Astrocyte (in vitro differentiated cells and primary cell): ENCODE data around the gene SBF1. TPM values are rescaled to one million over a fixed set of nuclear protein-coding genes. Genes with fewer than 3 reads are reported as not detected.

ENCODE experiments used
- DNase-seq: peaks from one replicate; pipeline ENCODE4 v3.0.0-alpha.2; 2010; ENCODE audit warnings: low read depth
- FAIRE-seq: peaks from 2 replicates; lab custom pipeline; 2011; peaks lifted over from hg19 to GRCh38; lab: Jason Lieb, UNC
- H2AFZ ChIP-seq: 2 replicates; pipeline ENCODE4 v1.6.0; 2012; ENCODE audit warnings: low read depth, low read length, inconsistent platforms
- H3K27ac ChIP-seq: 2 replicates; pipeline ENCODE4 v1.5.1; 2011; ENCODE audit warnings: low read depth, low read length, inconsistent platforms
- H3K27me3 ChIP-seq: 2 replicates; pipeline ENCODE4 v1.6.0; 2011; ENCODE audit warnings: low read length, inconsistent platforms; ENCODE audit not compliant: insufficient read depth
- H3K36me3 ChIP-seq: 2 replicates; pipeline ENCODE4 v1.5.1; 2011; ENCODE audit warnings: low read length, inconsistent platforms; ENCODE audit not compliant: insufficient read depth
- H3K4me1 ChIP-seq: 2 replicates; pipeline ENCODE4 v1.5.1; 2011; ENCODE audit warnings: low read length, inconsistent platforms; ENCODE audit not compliant: insufficient read depth
- H3K4me2 ChIP-seq: 2 replicates; pipeline ENCODE4 v1.6.0; 2012; ENCODE audit warnings: low read length, inconsistent platforms
- H3K4me3 ChIP-seq: 2 replicates; pipeline ENCODE4 v1.5.1; 2011; ENCODE audit warnings: low read depth, mild to moderate bottlenecking, low read length, inconsistent platforms; ENCODE audit not compliant: insufficient read depth
- H3K79me2 ChIP-seq: 2 replicates; pipeline ENCODE4 v1.6.0; 2012; ENCODE audit warnings: mild to moderate bottlenecking, low read length, inconsistent platforms; ENCODE audit not compliant: insufficient read depth
- H3K9ac ChIP-seq: 2 replicates; pipeline ENCODE4 v1.6.0; 2012; ENCODE audit warnings: mild to moderate bottlenecking, low read length, inconsistent platforms
- H3K9me3 ChIP-seq: 2 replicates; pipeline ENCODE4 v1.5.1; 2012; ENCODE audit warnings: low read depth, mild to moderate bottlenecking, low read length, inconsistent platforms; ENCODE audit not compliant: insufficient read depth
- H4K20me1 ChIP-seq: 2 replicates; pipeline ENCODE4 v1.6.0; 2012; ENCODE audit warnings: low read length, inconsistent platforms; ENCODE audit not compliant: insufficient read depth
- H3K27ac Mint-ChIP-seq: one replicate; pipeline ENCODE4 v1.8.0; 2021; ENCODE audit warnings: mild to moderate bottlenecking, mixed read lengths; ENCODE audit not compliant: unreplicated experiment
- H3K27me3 Mint-ChIP-seq: one replicate; pipeline ENCODE4 v1.8.0; 2021; ENCODE audit warnings: low read depth, mixed read lengths; ENCODE audit not compliant: unreplicated experiment
- H3K36me3 Mint-ChIP-seq: one replicate; pipeline ENCODE4 v1.8.0; 2021; ENCODE audit warnings: low read depth, mixed read lengths; ENCODE audit not compliant: unreplicated experiment
- H3K4me1 Mint-ChIP-seq: one replicate; pipeline ENCODE4 v1.8.0; 2021; ENCODE audit warnings: low read depth, mixed read lengths; ENCODE audit not compliant: unreplicated experiment
- H3K4me3 Mint-ChIP-seq: one replicate; pipeline ENCODE4 v1.8.0; 2021; ENCODE audit warnings: mild to moderate bottlenecking, moderate library complexity, mixed read lengths; ENCODE audit not compliant: unreplicated experiment
- H3K9me3 Mint-ChIP-seq: one replicate; pipeline ENCODE4 v1.8.0; 2021; ENCODE audit warnings: mild to moderate bottlenecking, mixed read lengths; ENCODE audit not compliant: unreplicated experiment
- EZH2 ChIP-seq: IDR thresholded peaks from 2 replicates; pipeline ENCODE4 v1.6.1; 2012; ENCODE audit warnings: mild to moderate bottlenecking, low read length, inconsistent platforms; ENCODE audit not compliant: insufficient read depth
- total RNA-seq: library from RNA; stranded (reverse); gene quantifications from 2 replicates; pipeline ENCODE4 v1.2.1, GENCODE V29; 2021
- TF ChIP-seq, protein P1 (sequence below): IDR thresholded peaks from 2 replicates; pipeline ENCODE4 v1.5.1; 2011; ENCODE audit warnings: low read depth, mild to moderate bottlenecking, inconsistent platforms, low read length, moderate library complexity; ENCODE audit not compliant: insufficient read depth

Gene SBF1
- total RNA-seq, 1 donor from 2014 or later = 75.4 TPM

DNA sequence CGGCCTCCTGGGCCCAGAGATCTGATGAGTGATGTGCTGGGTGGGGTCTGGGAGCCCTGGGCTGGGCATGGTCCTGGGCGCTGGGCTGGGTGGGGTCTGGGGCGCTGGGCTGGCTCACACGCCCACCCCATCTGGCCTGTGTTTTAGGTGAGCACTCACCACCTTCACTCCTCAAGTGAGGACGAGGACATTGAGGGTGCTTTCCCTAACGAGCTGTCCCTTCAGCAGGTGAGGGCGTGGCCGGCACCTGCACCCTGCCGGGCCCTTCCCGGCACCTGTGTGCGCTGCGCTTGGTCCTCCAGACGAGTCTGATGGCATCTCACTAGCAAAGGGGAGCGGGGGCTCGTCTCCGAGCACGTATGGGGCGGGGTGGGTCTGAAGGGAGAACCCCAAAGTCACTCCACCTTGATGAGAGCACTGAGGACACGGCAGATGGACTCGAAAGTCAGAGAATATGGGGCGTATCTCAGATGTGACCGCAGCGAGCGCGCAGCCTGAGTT, 37.9 kb downstream of the SBF1 start:
- H4K20me1 ChIP-seq = peaks cover 5% of the 10 kb centered on the region
- no peaks in the 10 kb centered on the region for H3K4me1 ChIP-seq
- H3K27me3 Mint-ChIP-seq = no peaks in the 10 kb centered on the region
- H3K4me2 ChIP-seq = no peak overlapping the region
- H2AFZ ChIP-seq = no peak overlapping the region
- H3K4me3 ChIP-seq = no peak overlapping the region
- no peak for FAIRE-seq
- no peak overlapping the region for H3K27ac ChIP-seq
- no peak overlapping the region for H3K9ac ChIP-seq
- H3K79me2 ChIP-seq = no peaks in the 10 kb centered on the region
- no peaks in the 10 kb centered on the region for H3K9me3 ChIP-seq
- no peaks in the 10 kb centered on the region for H3K36me3 Mint-ChIP-seq
- H3K36me3 ChIP-seq = peaks cover 3% of the 10 kb centered on the region
- no peaks in the 10 kb centered on the region for H3K9me3 Mint-ChIP-seq
- no peaks in the 10 kb centered on the region for H3K4me1 Mint-ChIP-seq
- no peaks in the 10 kb centered on the region for H3K27me3 ChIP-seq
- H3K4me3 Mint-ChIP-seq = no peak overlapping the region
- no peak overlapping the region for H3K27ac Mint-ChIP-seq
- no peak for TF ChIP-seq EZH2
- TF ChIP-seq, protein P1, sequence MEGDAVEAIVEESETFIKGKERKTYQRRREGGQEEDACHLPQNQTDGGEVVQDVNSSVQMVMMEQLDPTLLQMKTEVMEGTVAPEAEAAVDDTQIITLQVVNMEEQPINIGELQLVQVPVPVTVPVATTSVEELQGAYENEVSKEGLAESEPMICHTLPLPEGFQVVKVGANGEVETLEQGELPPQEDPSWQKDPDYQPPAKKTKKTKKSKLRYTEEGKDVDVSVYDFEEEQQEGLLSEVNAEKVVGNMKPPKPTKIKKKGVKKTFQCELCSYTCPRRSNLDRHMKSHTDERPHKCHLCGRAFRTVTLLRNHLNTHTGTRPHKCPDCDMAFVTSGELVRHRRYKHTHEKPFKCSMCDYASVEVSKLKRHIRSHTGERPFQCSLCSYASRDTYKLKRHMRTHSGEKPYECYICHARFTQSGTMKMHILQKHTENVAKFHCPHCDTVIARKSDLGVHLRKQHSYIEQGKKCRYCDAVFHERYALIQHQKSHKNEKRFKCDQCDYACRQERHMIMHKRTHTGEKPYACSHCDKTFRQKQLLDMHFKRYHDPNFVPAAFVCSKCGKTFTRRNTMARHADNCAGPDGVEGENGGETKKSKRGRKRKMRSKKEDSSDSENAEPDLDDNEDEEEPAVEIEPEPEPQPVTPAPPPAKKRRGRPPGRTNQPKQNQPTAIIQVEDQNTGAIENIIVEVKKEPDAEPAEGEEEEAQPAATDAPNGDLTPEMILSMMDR = no peak
- no peak for DNase-seq

DNA sequence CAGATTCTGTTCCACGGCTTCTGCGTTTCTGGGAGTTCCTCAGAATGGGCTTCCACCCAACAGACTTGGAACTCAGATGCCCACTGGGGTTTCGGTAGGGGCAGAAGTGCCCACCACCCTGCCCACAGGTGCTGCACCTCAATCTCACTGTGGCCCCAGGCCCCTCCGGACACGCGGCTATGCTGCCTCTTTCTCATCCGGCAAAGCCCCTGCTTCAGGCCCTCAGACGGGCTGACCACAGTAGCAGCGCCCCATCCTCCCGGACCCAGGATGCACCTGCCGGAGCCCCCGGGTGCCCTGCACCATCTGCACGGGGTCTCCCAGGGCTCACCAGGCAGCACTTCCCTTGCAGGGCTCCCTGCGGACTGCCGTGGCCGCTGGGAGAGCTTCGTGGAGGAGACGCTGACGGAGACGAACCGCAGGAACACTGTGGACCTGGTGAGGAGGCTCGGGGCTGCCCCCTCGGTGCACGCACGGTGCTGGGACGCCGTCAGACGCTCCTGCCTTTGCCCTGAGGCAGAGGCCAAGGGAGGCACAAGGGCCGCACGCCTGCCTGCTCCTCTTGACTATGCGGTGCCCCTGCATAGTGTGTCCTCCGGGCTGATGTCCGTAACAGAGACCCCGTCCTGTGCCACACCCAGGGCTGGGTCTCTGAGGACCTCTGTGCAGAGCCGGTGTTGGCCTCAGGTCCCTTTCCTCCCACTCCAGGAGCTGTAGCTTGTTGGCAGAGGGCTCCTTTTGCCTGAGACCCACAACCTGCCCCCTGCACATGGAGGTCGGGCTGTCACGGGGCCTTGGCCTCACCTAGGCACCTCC, 38.6 kb downstream of the SBF1 start:
- no peak overlapping the region for H2AFZ ChIP-seq
- peaks cover 2% of the 10 kb centered on the region for H3K9me3 Mint-ChIP-seq
- no peak overlapping the region for H3K9ac ChIP-seq
- H3K27me3 ChIP-seq = no peaks in the 10 kb centered on the region
- no peak overlapping the region for H3K27ac ChIP-seq
- H3K4me1 Mint-ChIP-seq = no peaks in the 10 kb centered on the region
- peaks cover 2% of the 10 kb centered on the region for H3K36me3 Mint-ChIP-seq
- no peaks in the 10 kb centered on the region for H3K9me3 ChIP-seq
- no peaks in the 10 kb centered on the region for H4K20me1 ChIP-seq
- H3K4me3 Mint-ChIP-seq = no peak overlapping the region
- TF ChIP-seq, protein P1 = no peak
- TF ChIP-seq EZH2 = no peak
- no peak overlapping the region for H3K27ac Mint-ChIP-seq
- FAIRE-seq = no peak
- H3K4me2 ChIP-seq = no peak overlapping the region
- H3K27me3 Mint-ChIP-seq = no peaks in the 10 kb centered on the region
- no peak for DNase-seq
- peaks cover 6% of the 10 kb centered on the region for H3K36me3 ChIP-seq
- H3K79me2 ChIP-seq = no peaks in the 10 kb centered on the region
- no peak overlapping the region for H3K4me3 ChIP-seq
- no peaks in the 10 kb centered on the region for H3K4me1 ChIP-seq
